Measurements from ENCODE around the gene MRPL16. TPM values are rescaled to one million over a fixed set of nuclear protein-coding genes. Genes with fewer than 3 reads are reported as not detected.

The MRPL16 gene
- total RNA-seq, 1 donor from 2014 or later: 64.7 TPM

Other genes starting within 250 kb of the MRPL16 start
- gene OSBP, start 195.0 kb downstream of the MRPL16 start, total RNA-seq: 35.1 TPM
- gene PATL1, start 141.7 kb downstream of the MRPL16 start, total RNA-seq: 23.4 TPM
- gene OR10V1, start 96.9 kb downstream of the MRPL16 start, total RNA-seq: not detected
- gene STX3, start 55.4 kb downstream of the MRPL16 start, total RNA-seq: 10.0 TPM
- gene CBLIF, start 34.7 kb upstream of the MRPL16 start, total RNA-seq: not detected
- not detected for gene TCN1, start 55.7 kb upstream of the MRPL16 start, total RNA-seq
- gene OOSP3, start 68.0 kb upstream of the MRPL16 start, total RNA-seq: not detected
- gene OOSP1, start 127.7 kb upstream of the MRPL16 start, total RNA-seq: not detected
- not detected for gene OOSP4A, start 153.3 kb upstream of the MRPL16 start, total RNA-seq
- gene OOSP4B, start 206.4 kb upstream of the MRPL16 start, total RNA-seq: not detected
- not detected for gene OOSP2, start 229.6 kb upstream of the MRPL16 start, total RNA-seq
- 0.57 TPM for gene MS4A3, start 245.9 kb upstream of the MRPL16 start, total RNA-seq

Measured in cardiac septum (tissue), 1 donor.